Gastroesophageal sphincter (tissue), 3 donors: ENCODE data around the gene ABLIM2.

Source experiments
- EP300 ChIP-seq: sonication (generic); formaldehyde crosslinking; IDR thresholded peaks from one replicate; pipeline ENCODE4 v1.6.1; 2017; ENCODE audit warnings: antibody characterized with exemption, mild to moderate bottlenecking
- POLR2A ChIP-seq, 2 donors: fragments of 450-650 bp; IDR thresholded peaks; one replicate each; pipeline ENCODE4 v1.6.1; 2017; ENCODE audit warnings: antibody characterized with exemption in 2 of 2, mild to moderate bottlenecking in 2 of 2, moderate library complexity in 1 of 2
- TF ChIP-seq, protein P1 (sequence below), 4 experiments: fragments of 200-600 bp in 2 of 4; fragments of 450-650 bp in 2 of 4; sonication (generic) in 1 of 4; IDR thresholded peaks; one replicate each; pipeline ENCODE4 v1.5.1; 2017 to 2019; ENCODE audit warnings: antibody characterized with exemption in 4 of 4, mild to moderate bottlenecking in 2 of 4, moderate library complexity in 2 of 4

DNA sequence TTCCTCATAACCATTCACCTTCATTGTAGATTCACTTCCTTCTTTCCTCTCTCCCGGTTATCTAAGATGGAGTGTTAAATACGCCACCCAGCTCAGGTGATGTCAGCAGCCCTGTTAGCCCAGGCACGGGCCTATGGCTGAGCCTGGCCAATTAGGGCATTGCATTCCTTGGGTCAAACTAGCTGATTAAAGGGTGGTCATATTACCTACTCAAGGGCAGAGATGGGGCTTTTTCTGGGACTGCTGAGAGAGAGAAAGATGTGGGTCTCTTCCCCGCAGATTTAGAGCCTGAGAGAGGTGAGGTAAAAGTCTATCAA, 179.0 kb downstream of the ABLIM2 start:
- TF ChIP-seq, protein P1, sequence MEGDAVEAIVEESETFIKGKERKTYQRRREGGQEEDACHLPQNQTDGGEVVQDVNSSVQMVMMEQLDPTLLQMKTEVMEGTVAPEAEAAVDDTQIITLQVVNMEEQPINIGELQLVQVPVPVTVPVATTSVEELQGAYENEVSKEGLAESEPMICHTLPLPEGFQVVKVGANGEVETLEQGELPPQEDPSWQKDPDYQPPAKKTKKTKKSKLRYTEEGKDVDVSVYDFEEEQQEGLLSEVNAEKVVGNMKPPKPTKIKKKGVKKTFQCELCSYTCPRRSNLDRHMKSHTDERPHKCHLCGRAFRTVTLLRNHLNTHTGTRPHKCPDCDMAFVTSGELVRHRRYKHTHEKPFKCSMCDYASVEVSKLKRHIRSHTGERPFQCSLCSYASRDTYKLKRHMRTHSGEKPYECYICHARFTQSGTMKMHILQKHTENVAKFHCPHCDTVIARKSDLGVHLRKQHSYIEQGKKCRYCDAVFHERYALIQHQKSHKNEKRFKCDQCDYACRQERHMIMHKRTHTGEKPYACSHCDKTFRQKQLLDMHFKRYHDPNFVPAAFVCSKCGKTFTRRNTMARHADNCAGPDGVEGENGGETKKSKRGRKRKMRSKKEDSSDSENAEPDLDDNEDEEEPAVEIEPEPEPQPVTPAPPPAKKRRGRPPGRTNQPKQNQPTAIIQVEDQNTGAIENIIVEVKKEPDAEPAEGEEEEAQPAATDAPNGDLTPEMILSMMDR (IDR thresholded peaks at IDR 0.05) = no peak
- TF ChIP-seq POLR2A (IDR thresholded peaks at IDR 0.05) (no peak), EP300 (no peak)
